K562 (cell line): ENCODE data around the gene SKAP1. TPM values are rescaled to one million over a fixed set of nuclear protein-coding genes. Genes with fewer than 3 reads are reported as not detected.

Experiments
- ATAC-seq: fragments of 200-7000 bp; cut with Tn5 transposase; 3 replicates; pipeline ENCODE4 v1.9.1; 2020; ENCODE audit warnings: moderate library complexity
- BruUV-seq: library from RNA; stranded (reverse); fragments of 400-500 nt; replicated peaks from 2 replicates; lab custom pipeline; 2021; lab: Mats Ljungman, UMichigan
- CTCF ChIA-PET: fragments of 300-600 bp; formaldehyde crosslinking; extraction: SDS; loops from one replicate; lab custom pipeline; 2021; ENCODE audit warnings: low intra/inter-chr PET ratio; lab: Yijun Ruan, JAX
- POLR2A ChIA-PET: fragments of 300-600, 350-650 bp; sonication (Branson Sonifier 250); formaldehyde crosslinking; extraction: SDS; loops from one replicate; lab custom pipeline; 2021; ENCODE audit warnings: antibody characterized with exemption, inconsistent platforms; lab: Yijun Ruan, JAX
- DNase-seq, 4 experiments: peaks; one replicate each; pipeline versions ENCODE4 v3.0.0 to v3.0.0-alpha.2; 2011 to 2018; ENCODE audit warnings: low spot score in 3 of 4, mixed read lengths in 3 of 4; ENCODE audit errors: extremely low read depth in 1 of 4
- FAIRE-seq: peaks from 2 replicates; lab custom pipeline; 2011; peaks lifted over from hg19 to GRCh38; lab: Jason Lieb, UNC
- H2AFZ ChIP-seq: 2 replicates; pipeline ENCODE4 v1.6.0; 2011; ENCODE audit warnings: low read depth, low read length, control low read depth, inconsistent platforms
- H3K27ac ChIP-seq: fragments of 200-600 bp; 3 replicates; pipeline ENCODE4 v1.8.0; 2011; ENCODE audit warnings: low read depth, mild to moderate bottlenecking, control low read depth, inconsistent platforms, low read length, moderate library complexity, mixed read lengths; ENCODE audit errors: extremely low read depth
- H3K27me3 ChIP-seq, 2 experiments: fragments of 300-600 bp in 1 of 2; 2 replicates in 1 of 2; 3 replicates in 1 of 2; pipeline versions ENCODE4 v1.6.0 to v1.8.0; 2011; ENCODE audit warnings: inconsistent platforms in 2 of 2, low read length in 2 of 2, mild to moderate bottlenecking in 1 of 2, mixed read lengths in 1 of 2, moderate library complexity in 1 of 2; ENCODE audit not compliant: control insufficient read depth in 2 of 2, insufficient read depth in 2 of 2
- H3K36me3 ChIP-seq: fragments of 300-600 bp; 3 replicates; pipeline ENCODE4 v1.8.0; 2011; ENCODE audit warnings: mild to moderate bottlenecking, low read length, inconsistent platforms; ENCODE audit not compliant: control insufficient read depth, insufficient read depth
- H3K4me1 ChIP-seq, 2 experiments: fragments of 200-600 bp in 1 of 2; replicated peaks in 1 of 2; 2 replicates in 1 of 2; 3 replicates in 1 of 2; pipeline versions ENCODE4 v1.5.1 to v1.8.0; 2011; ENCODE audit warnings: inconsistent platforms in 2 of 2, low read length in 2 of 2, mild to moderate bottlenecking in 1 of 2, mixed read lengths in 1 of 2, moderate library complexity in 1 of 2; ENCODE audit not compliant: control insufficient read depth in 2 of 2, insufficient read depth in 2 of 2
- H3K4me2 ChIP-seq: 2 replicates; pipeline ENCODE4 v1.6.1; 2011; ENCODE audit warnings: low read length, control low read depth, inconsistent platforms, mixed read lengths; ENCODE audit not compliant: insufficient read depth
- H3K4me3 ChIP-seq: fragments of 200-600 bp; sonication (generic), shearing (Covaris generic); 2 replicates; pipeline ENCODE4 v1.5.1; 2016; ENCODE audit warnings: control low read depth, inconsistent platforms
- H3K79me2 ChIP-seq: fragments of 200-600 bp; 3 replicates; pipeline ENCODE4 v1.8.0; 2011; ENCODE audit warnings: low read length, inconsistent platforms; ENCODE audit not compliant: control insufficient read depth, insufficient read depth
- H3K9ac ChIP-seq, 2 experiments: 2 replicates each; pipeline versions ENCODE4 v1.6.0 to v1.6.1; 2011; ENCODE audit warnings: low read depth in 2 of 2, low read length in 2 of 2, control low read depth in 1 of 2, inconsistent platforms in 1 of 2, mild to moderate bottlenecking in 1 of 2, mixed read lengths in 1 of 2; ENCODE audit not compliant: insufficient read depth in 1 of 2
- H3K9me1 ChIP-seq: one replicate; pipeline ENCODE4 v1.6.0; 2011; ENCODE audit warnings: inconsistent platforms, mild to moderate bottlenecking, low read length, moderate library complexity; ENCODE audit not compliant: control insufficient read depth, insufficient read depth
- H3K9me3 ChIP-seq: replicated peaks from 2 replicates; pipeline ENCODE4 v1.5.1; 2011; ENCODE audit warnings: low read depth, low read length, inconsistent platforms; ENCODE audit not compliant: control insufficient read depth, insufficient read depth
- H4K20me1 ChIP-seq: replicated peaks from 2 replicates; pipeline ENCODE4 v1.6.1; 2011; ENCODE audit warnings: low read length, inconsistent platforms, mixed read lengths; ENCODE audit not compliant: control insufficient read depth, insufficient read depth
- CBX8 ChIP-seq: fragments of 200-600 bp; sonication (generic); IDR thresholded peaks from 2 replicates; pipeline ENCODE4 v1.6.1; 2012; ENCODE audit warnings: borderline replicate concordance, mixed run types, low read depth, mild to moderate bottlenecking, moderate library complexity, mixed read lengths, low read length, control low read depth, inconsistent platforms; ENCODE audit not compliant: poor library complexity, severe bottlenecking; ENCODE audit errors: extremely low read depth
- CCAR2 ChIP-seq: fragments of 200-400 bp; formaldehyde crosslinking; IDR thresholded peaks from 2 replicates; pipeline ENCODE4 v1.6.1; 2017; ENCODE audit warnings: mild to moderate bottlenecking, low read depth, low read length
- KDM5B ChIP-seq: fragments of 200-600 bp; sonication (generic); IDR thresholded peaks from 2 replicates; pipeline ENCODE4 v1.6.1; 2012; ENCODE audit warnings: low read depth, mild to moderate bottlenecking, moderate library complexity, low read length, control low read depth, inconsistent platforms; ENCODE audit not compliant: insufficient replicate concordance
- NFRKB ChIP-seq: fragments of 450-650 bp; IDR thresholded peaks from 2 replicates; pipeline ENCODE4 v1.6.1; 2016; ENCODE audit warnings: low read depth
- POLR2G ChIP-seq: fragments of 200-400 bp; formaldehyde crosslinking; IDR thresholded peaks from 2 replicates; pipeline ENCODE4 v1.6.1; 2017; ENCODE audit warnings: low read depth, mild to moderate bottlenecking, antibody characterized with exemption, low read length, moderate library complexity
- WGBS: fragments of 100-300 bp; shearing (Covaris generic); methylation state at CpG from one replicate; pipeline ENCODE4 v1.1.6; 2016; ENCODE audit warnings: low coverage, mixed read lengths; ENCODE audit not compliant: insufficient coverage; ENCODE audit errors: missing lambda C conversion rate; 5-methylcytosine and 5-hydroxymethylcytosine counted together
- in situ Hi-C: fragments of 300-500 bp; cut with MboI; formaldehyde crosslinking; loops from 4 replicates; pipeline ENCODE4 v1.15.0; 2018; ENCODE audit warnings: inconsistent platforms, mixed read lengths
- intact Hi-C: fragments of 100-400 bp; cut with micrococcal nuclease; formaldehyde crosslinking; loops from 2 replicates; pipeline ENCODE4 v1.14.2; 2022
- polyA plus RNA-seq, 8 experiments: library from polyadenylated mRNA; depleted of rRNA in 4 of 8; stranded (reverse) in 5 of 8; unstranded in 3 of 8; fragments of >200 nt; fragmentation: Nextera tagmentation in 2 of 8; fragmentation: Illumina TruSeq in 1 of 8; extraction: Ambion mirVana in 2 of 8; extraction: Trizol in 1 of 8; gene quantifications; 2 replicates each; pipeline versions ENCODE4 v1.2.1 to v1.2.3, GENCODE V29; 2011 to 2014; ENCODE audit warnings: inconsistent platforms in 1 of 8, missing spikeins in 1 of 8
- total RNA-seq, 7 experiments: library from RNA; depleted of rRNA in 6 of 7; stranded (reverse); fragments of >200 nt in 6 of 7; fragmentation: Illumina TruSeq in 2 of 7; extraction: Trizol in 2 of 7; gene quantifications; 2 replicates each; pipeline versions ENCODE4 v1.2.1 to v1.2.3, GENCODE V29; 2011 to 2021; ENCODE audit warnings: low replicate concordance in 1 of 7

Gene SKAP1
- total and polyA plus RNA-seq, 9 of the 15 experiments (the other 6 are each of a cell fraction or from before 2014, with no cell fraction given): 0.06 to 0.80 (median 0.10) TPM; not detected in 4

DNA sequence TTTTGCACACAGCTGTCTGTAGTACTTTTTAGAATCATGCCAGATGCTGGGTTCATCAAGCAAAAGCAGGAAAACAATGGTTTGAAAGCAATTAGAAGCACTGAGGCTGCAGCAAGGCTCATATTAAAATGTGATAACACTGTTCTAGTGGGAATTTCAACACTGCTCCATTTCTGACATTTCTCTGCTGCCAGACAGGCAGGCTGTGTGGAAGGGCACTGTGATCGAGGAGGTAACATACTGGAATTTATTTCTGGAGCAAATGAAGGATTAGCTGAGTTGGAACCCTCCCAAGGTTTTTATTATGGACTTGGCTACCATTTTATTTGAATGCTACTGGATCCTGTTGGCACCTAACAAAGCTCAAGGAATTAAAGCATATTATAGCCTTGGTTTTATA is 66.9 kb downstream of the SKAP1 start:
- H4K20me1 ChIP-seq: no peaks in the 10 kb centered on the region
- H3K4me2 ChIP-seq: no peak overlapping the region
- no peak overlapping the region for H3K27ac ChIP-seq
- no peak for FAIRE-seq
- CTCF ChIA-PET: no interaction called here
- no peak for ATAC-seq
- no peaks in the 10 kb centered on the region for H3K9me3 ChIP-seq
- no peak for TF ChIP-seq NFRKB
- TF ChIP-seq CCAR2: no peak
- no peak for TF ChIP-seq CBX8
- no peak for TF ChIP-seq POLR2G
- TF ChIP-seq KDM5B: no peak
- TF ChIP-seq, all 486 proteins: peak for 0
- no peak overlapping the region for H3K9ac ChIP-seq
- no TSS peak for BruUV-seq
- H2AFZ ChIP-seq: peak overlapping the region; percentile 55
- no peak overlapping the region for H3K4me3 ChIP-seq
- intact Hi-C loops: no loop called here
- H3K27me3 ChIP-seq: no peaks in the 10 kb centered on the region
- peaks cover 0 to 13% of the 10 kb centered on the region in 2 experiments; a peak in 3 of 5 replicates for H3K4me1 ChIP-seq
- DNase-seq: no peak
- no peaks in the 10 kb centered on the region for H3K9me1 ChIP-seq
- in situ Hi-C loops: no loop called here
- POLR2A ChIA-PET: interaction anchor here (0.8 to 3.3 kb wide), 6 partner anchors 15 to 269 kb away, joined by 3 to 14 read pairs (median 4); no protein-coding TSS in a partner anchor
- no peaks in the 10 kb centered on the region for H3K79me2 ChIP-seq
- H3K36me3 ChIP-seq: no peaks in the 10 kb centered on the region
- WGBS: 24% methylated on average over 1 of the region's 1 CpG
